Measurements from ENCODE around the gene PPFIBP2.

Gene PPFIBP2

DNA sequence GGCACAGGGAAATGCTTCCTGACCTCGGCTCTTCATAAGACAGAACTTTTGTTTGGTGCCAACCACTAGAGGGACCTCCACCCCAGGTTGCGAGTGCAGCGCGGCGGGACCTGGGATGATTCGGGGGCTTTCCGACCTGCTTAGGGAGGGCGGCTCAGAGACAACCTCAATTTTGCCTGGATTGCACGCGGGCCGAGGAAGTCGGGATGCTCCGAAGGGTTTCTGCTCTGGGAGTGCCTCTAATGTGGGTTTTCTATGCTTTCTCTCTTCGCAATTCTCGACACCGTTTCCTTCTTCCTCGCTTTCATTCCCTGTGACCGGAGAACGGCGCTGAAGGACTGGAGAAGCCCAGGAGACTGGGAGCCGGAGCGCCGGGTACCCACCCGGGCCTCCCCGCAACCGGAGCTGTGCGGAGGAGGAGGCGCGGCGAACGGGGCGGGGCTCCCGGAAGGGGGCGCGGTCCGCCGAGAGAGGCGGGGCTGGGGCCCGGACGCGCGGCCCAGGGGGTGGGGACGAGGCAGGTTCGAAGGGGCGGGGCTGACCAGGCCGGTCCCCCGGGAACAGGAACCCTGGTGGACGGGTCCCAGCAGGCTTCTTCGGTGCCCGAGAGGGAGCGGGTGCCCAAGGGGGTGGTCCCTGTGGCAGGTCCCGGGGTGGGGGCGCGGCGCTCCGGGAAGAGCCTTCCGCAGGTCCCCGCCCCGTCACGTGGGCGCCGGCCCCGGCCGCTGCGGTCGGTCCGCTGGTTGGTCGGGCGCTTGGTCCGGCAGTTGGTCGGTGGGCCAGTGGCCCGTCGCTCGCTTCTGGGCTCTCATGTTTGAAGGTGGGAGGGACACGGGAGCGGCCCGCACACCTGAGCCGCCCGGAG, at the start of gene PPFIBP2:
TSS of gene PPFIBP2 (plus strand) at position 766 of the 865 bp plus-strand sequence. CDS start 35,477 bp downstream, outside the sequence.
- Mint-ChIP-seq H3K4me3 (peak within 1 kb of the TSS; percentile 86), H3K4me1 (peaks cover 19% of the 10 kb centered on the region), H3K27me3 (no peaks in the 10 kb centered on the region), H3K27ac (ENCODE audit: low read depth) (peak within 1 kb of the TSS; percentile 86), H3K36me3 (ENCODE audit: insufficient read depth) (peaks cover 7% of the 10 kb centered on the region), H3K9me3 (no peaks in the 10 kb centered on the region)
- ATAC-seq (replicated peaks; ENCODE audit: extremely low read depth, poor library complexity, severe bottlenecking), result peak; percentile 89
- DNase-seq (ENCODE audit: low spot score in 2 of 2), result peak; percentile 73 to 82

DNA sequence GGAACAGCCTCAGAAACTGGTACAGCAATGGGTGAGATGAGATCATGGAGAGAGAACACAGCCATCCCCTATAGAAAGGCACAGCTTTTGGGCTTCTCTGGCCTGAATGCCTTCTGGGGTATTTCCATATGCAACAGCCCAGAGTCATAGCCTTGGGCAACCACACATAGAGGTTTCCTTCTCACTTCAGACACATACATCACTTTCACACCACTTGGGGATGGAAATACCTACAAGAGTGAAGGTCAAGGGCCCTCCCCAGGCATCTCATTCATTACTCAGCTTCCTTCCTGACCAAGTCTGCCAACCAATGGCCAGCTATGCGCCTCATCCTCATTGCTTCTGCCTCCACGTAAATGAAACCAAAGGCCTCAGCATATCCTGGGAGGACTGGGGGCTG, 46.1 kb upstream of the PPFIBP2 start:
- peaks cover 11% of the 10 kb centered on the region for H3K27me3 Mint-ChIP-seq

DNA sequence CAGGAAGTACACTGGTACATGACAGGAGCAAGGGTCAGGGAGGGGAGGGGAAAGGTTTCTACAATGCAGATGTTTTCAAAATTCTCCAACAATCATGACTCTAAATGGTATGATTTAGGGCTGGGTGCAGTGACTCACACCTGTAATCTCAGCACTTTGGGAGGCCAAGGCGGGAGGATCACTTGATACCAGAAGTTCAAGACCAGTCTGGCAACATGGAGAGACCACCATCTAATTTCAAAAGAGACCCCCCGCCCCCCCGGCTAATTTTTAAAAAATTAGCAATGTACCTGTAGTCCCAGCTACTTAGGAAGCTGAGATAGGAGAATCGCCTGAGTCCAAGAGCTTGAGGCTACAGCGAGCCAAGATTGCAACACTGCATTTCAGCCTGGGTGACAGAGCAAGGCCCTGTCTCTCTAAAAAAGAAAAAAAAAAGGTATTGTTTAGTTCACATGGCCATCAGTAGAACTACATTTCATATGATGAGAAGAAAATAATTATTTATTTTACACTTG, 44.4 kb upstream of the PPFIBP2 start:
- Mint-ChIP-seq H3K27me3 (peaks cover 11% of the 10 kb centered on the region), H3K36me3 (ENCODE audit: insufficient read depth) (no peaks in the 10 kb centered on the region), H3K4me1 (no peaks in the 10 kb centered on the region), H3K27ac (ENCODE audit: low read depth) (no peak overlapping the region), H3K4me3 (no peak overlapping the region), H3K9me3 (no peaks in the 10 kb centered on the region)
- no peak for ATAC-seq (replicated peaks; ENCODE audit: extremely low read depth, poor library complexity, severe bottlenecking)
- DNase-seq (ENCODE audit: low spot score in 2 of 2), result no peak

More for the DNA sequence above, 46.1 kb upstream of the PPFIBP2 start:
- H3K4me3 Mint-ChIP-seq, result no peak overlapping the region
- no peaks in the 10 kb centered on the region for H3K36me3 Mint-ChIP-seq (ENCODE audit: insufficient read depth)
- DNase-seq (ENCODE audit: low spot score in 2 of 2), result no peak
- no peak overlapping the region for H3K27ac Mint-ChIP-seq (ENCODE audit: low read depth)
- ATAC-seq (replicated peaks; ENCODE audit: extremely low read depth, poor library complexity, severe bottlenecking), result no peak
- no peaks in the 10 kb centered on the region for H3K4me1 Mint-ChIP-seq
- H3K9me3 Mint-ChIP-seq, result no peaks in the 10 kb centered on the region

DNA sequence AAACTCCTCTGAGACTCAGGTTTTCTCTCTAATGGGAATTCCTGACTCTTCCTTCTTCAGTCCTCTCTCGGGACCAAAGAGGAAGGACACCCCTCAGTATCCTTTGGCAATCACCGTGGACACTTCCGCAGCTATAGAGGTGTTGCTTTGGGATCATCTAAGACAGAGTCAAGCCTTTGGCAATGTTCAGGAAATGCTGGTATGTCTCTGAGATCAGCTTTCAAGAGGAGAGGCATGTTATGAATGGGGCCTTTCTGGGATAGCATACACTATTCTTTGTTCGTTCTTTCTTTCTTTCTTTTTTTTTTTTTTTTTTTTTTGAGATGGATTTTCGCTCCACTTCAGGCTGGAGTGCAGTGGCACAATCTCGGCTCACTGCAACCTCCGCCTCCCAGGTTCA, 42.7 kb upstream of the PPFIBP2 start:
- Mint-ChIP-seq H3K4me1 (no peaks in the 10 kb centered on the region), H3K9me3 (no peaks in the 10 kb centered on the region), H3K27ac (ENCODE audit: low read depth) (no peak overlapping the region), H3K36me3 (ENCODE audit: insufficient read depth) (no peaks in the 10 kb centered on the region), H3K27me3 (peaks cover 11% of the 10 kb centered on the region), H3K4me3 (no peak overlapping the region)
- ATAC-seq (replicated peaks; ENCODE audit: extremely low read depth, poor library complexity, severe bottlenecking) (no peak), DNase-seq (ENCODE audit: low spot score in 2 of 2) (no peak)

DNA sequence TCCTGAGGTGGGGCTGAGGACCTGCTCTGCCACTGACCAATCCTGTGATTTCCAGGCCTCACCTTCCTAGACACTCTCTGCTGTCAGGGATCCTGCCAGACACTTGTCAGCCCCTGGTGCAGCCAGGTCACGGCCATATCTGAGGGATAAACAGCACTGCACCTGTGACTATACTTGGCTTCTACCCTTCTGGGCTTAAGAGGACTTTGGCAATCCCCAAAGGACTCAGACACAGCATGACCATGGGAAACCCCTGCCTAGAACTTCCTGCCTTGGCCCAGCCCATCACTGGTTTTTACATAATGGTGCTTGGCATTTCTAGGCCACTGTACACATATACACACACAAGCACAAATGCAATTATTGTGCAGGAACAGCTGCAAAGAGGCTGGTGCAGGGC, 40.1 kb upstream of the PPFIBP2 start:
- Mint-ChIP-seq H3K36me3 (ENCODE audit: insufficient read depth) (no peaks in the 10 kb centered on the region), H3K9me3 (no peaks in the 10 kb centered on the region), H3K4me1 (no peaks in the 10 kb centered on the region), H3K27me3 (peaks cover 11% of the 10 kb centered on the region), H3K27ac (ENCODE audit: low read depth) (no peak overlapping the region), H3K4me3 (no peak overlapping the region)
- ATAC-seq (replicated peaks; ENCODE audit: extremely low read depth, poor library complexity, severe bottlenecking), result no peak
- DNase-seq (ENCODE audit: low spot score in 2 of 2), result no peak

DNA sequence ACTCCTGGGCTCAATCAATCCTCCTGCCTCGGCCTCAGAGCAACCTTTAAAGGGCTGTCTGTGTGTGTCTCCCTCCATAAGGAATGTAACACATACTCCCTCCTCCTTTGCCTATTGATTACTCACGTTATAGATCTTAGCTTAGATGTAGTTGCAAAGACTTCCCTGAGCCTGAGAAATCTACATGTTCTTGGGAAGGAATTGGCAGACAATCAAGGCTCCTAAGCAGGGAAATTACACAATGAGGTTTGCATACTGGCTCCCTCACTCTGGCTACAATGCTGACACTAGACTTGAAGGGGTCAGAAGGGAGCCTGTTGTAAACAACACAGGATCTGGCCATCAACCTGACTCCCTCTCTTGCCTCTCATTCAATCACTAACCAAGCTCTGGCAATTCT, 33.7 kb upstream of the PPFIBP2 start:
- H3K27ac Mint-ChIP-seq (ENCODE audit: low read depth), result no peak overlapping the region
- no peaks in the 10 kb centered on the region for H3K4me1 Mint-ChIP-seq
- H3K4me3 Mint-ChIP-seq, result no peak overlapping the region
- H3K36me3 Mint-ChIP-seq (ENCODE audit: insufficient read depth), result no peaks in the 10 kb centered on the region
- ATAC-seq (replicated peaks; ENCODE audit: extremely low read depth, poor library complexity, severe bottlenecking), result no peak
- no peak for DNase-seq (ENCODE audit: low spot score in 2 of 2)
- no peaks in the 10 kb centered on the region for H3K9me3 Mint-ChIP-seq
- no peaks in the 10 kb centered on the region for H3K27me3 Mint-ChIP-seq

DNA sequence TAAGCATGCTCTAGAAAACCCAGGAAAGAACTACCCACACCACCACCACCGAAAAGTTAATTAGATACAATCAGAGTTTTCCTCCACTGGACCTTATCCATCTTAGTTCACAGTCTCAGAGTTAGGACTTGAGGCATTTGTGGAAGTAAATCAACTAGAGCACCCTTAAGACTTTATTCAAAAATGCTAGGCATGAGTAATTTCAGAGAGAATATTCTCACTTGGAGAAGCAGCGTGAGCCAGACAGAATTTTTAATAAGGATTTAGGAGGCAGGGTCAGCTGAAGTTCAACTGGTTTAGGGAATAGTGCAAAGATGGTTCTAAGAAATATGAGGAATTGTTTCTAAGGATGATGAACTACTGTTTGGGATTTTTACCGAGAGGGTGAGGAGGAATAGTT, 29.7 kb upstream of the PPFIBP2 start:
- no peak overlapping the region for H3K4me3 Mint-ChIP-seq
- peaks cover 4% of the 10 kb centered on the region for H3K27me3 Mint-ChIP-seq

GRCh38 chr11:7484645-7485044, 29.2 kb upstream of the PPFIBP2 start:
- Mint-ChIP-seq H3K27me3 (peaks cover 9% of the 10 kb centered on the region), H3K27ac (ENCODE audit: low read depth) (no peak overlapping the region), H3K9me3 (no peaks in the 10 kb centered on the region), H3K36me3 (ENCODE audit: insufficient read depth) (no peaks in the 10 kb centered on the region), H3K4me1 (no peaks in the 10 kb centered on the region), H3K4me3 (no peak overlapping the region)
- no peak for DNase-seq (ENCODE audit: low spot score in 2 of 2)
- ATAC-seq (replicated peaks; ENCODE audit: extremely low read depth, poor library complexity, severe bottlenecking), result no peak

More for the DNA sequence above, 29.7 kb upstream of the PPFIBP2 start:
- Mint-ChIP-seq H3K9me3 (no peaks in the 10 kb centered on the region), H3K27ac (ENCODE audit: low read depth) (no peak overlapping the region), H3K4me1 (no peaks in the 10 kb centered on the region), H3K36me3 (ENCODE audit: insufficient read depth) (no peaks in the 10 kb centered on the region)
- DNase-seq (ENCODE audit: low spot score in 2 of 2) (no peak), ATAC-seq (replicated peaks; ENCODE audit: extremely low read depth, poor library complexity, severe bottlenecking) (no peak)

GRCh38 chr11:7485186-7486097, 28.4 kb upstream of the PPFIBP2 start, which contains the start of gene OLFML1:
TSS of gene OLFML1 (plus strand) at chr11:7485506. CDS start at chr11:7485876, 370 bp downstream.
- DNase-seq (ENCODE audit: low spot score in 2 of 2) (no peak), ATAC-seq (replicated peaks; ENCODE audit: extremely low read depth, poor library complexity, severe bottlenecking) (no peak)
- Mint-ChIP-seq H3K4me1 (no peaks in the 10 kb centered on the region), H3K27me3 (peaks cover 12% of the 10 kb centered on the region), H3K9me3 (no peaks in the 10 kb centered on the region), H3K4me3 (no peak within 1 kb of the TSS), H3K27ac (ENCODE audit: low read depth) (no peak within 1 kb of the TSS), H3K36me3 (ENCODE audit: insufficient read depth) (no peaks in the 10 kb centered on the region)

GRCh38 chr11:7486098-7486780, 27.6 kb upstream of the PPFIBP2 start:
- H3K27ac Mint-ChIP-seq (ENCODE audit: low read depth), result no peak overlapping the region
- no peaks in the 10 kb centered on the region for H3K4me1 Mint-ChIP-seq
- no peaks in the 10 kb centered on the region for H3K36me3 Mint-ChIP-seq (ENCODE audit: insufficient read depth)
- peaks cover 12% of the 10 kb centered on the region for H3K27me3 Mint-ChIP-seq
- H3K4me3 Mint-ChIP-seq, result no peak overlapping the region
- ATAC-seq (replicated peaks; ENCODE audit: extremely low read depth, poor library complexity, severe bottlenecking), result no peak
- no peaks in the 10 kb centered on the region for H3K9me3 Mint-ChIP-seq
- no peak for DNase-seq (ENCODE audit: low spot score in 2 of 2)

GRCh38 chr11:7486781-7487140, 27.0 kb upstream of the PPFIBP2 start:
- Mint-ChIP-seq H3K27me3 (peaks cover 12% of the 10 kb centered on the region), H3K4me1 (no peaks in the 10 kb centered on the region), H3K27ac (ENCODE audit: low read depth) (no peak overlapping the region), H3K4me3 (no peak overlapping the region), H3K36me3 (ENCODE audit: insufficient read depth) (no peaks in the 10 kb centered on the region), H3K9me3 (no peaks in the 10 kb centered on the region)
- no peak for ATAC-seq (replicated peaks; ENCODE audit: extremely low read depth, poor library complexity, severe bottlenecking)
- DNase-seq (ENCODE audit: low spot score in 2 of 2), result no peak

GRCh38 chr11:7487360-7487759, 26.4 kb upstream of the PPFIBP2 start:
- Mint-ChIP-seq H3K4me3 (no peak overlapping the region), H3K27ac (ENCODE audit: low read depth) (no peak overlapping the region), H3K4me1 (no peaks in the 10 kb centered on the region), H3K36me3 (ENCODE audit: insufficient read depth) (no peaks in the 10 kb centered on the region), H3K27me3 (peaks cover 12% of the 10 kb centered on the region), H3K9me3 (no peaks in the 10 kb centered on the region)
- ATAC-seq (replicated peaks; ENCODE audit: extremely low read depth, poor library complexity, severe bottlenecking) (no peak), DNase-seq (ENCODE audit: low spot score in 2 of 2) (no peak)
